HEK293 (cell line): ENCODE results near the gene CDC37.

ENCODE experiments used
- BCL11A ChIP-seq: fragments of 450-650 bp; formaldehyde crosslinking; IDR thresholded peaks from 2 replicates; pipeline ENCODE4 v1.5.1; 2016; ENCODE audit warnings: low read depth, missing biosample characterization, missing genetic modification characterization
- EGR2 ChIP-seq: fragments of 450-650 bp; formaldehyde crosslinking; IDR thresholded peaks from 2 replicates; pipeline ENCODE4 v1.5.1; 2016; ENCODE audit warnings: low read depth, missing biosample characterization, missing genetic modification characterization
- GLI4 ChIP-seq: fragments of 450-650 bp; formaldehyde crosslinking; IDR thresholded peaks from 2 replicates; pipeline ENCODE4 v1.5.1; 2016; ENCODE audit warnings: missing biosample characterization, missing genetic modification characterization
- GLIS2 ChIP-seq: fragments of 450-650 bp; formaldehyde crosslinking; IDR thresholded peaks from 2 replicates; pipeline ENCODE4 v1.5.1; 2016; ENCODE audit warnings: missing biosample characterization, missing genetic modification characterization
- KLF16 ChIP-seq: fragments of 450-650 bp; formaldehyde crosslinking; IDR thresholded peaks from 2 replicates; pipeline ENCODE4 v1.5.1; 2017; ENCODE audit warnings: missing biosample characterization, missing genetic modification characterization
- KLF7 ChIP-seq: fragments of 450-650 bp; formaldehyde crosslinking; IDR thresholded peaks from 2 replicates; pipeline ENCODE4 v1.5.1; 2016; ENCODE audit warnings: missing biosample characterization, missing genetic modification characterization, borderline replicate concordance
- KLF9 ChIP-seq: fragments of 450-650 bp; formaldehyde crosslinking; IDR thresholded peaks from 2 replicates; pipeline ENCODE4 v1.5.1; 2016; ENCODE audit warnings: missing biosample characterization, missing genetic modification characterization, low read depth
- PRDM1 ChIP-seq: fragments of 450-650 bp; formaldehyde crosslinking; IDR thresholded peaks from 2 replicates; pipeline ENCODE4; 2016; ENCODE audit warnings: missing biosample characterization, missing genetic modification characterization
- SP2 ChIP-seq: fragments of 450-650 bp; formaldehyde crosslinking; IDR thresholded peaks from 2 replicates; pipeline ENCODE4 v1.5.1; 2016; ENCODE audit warnings: missing biosample characterization, missing genetic modification characterization
- TSHZ1 ChIP-seq: fragments of 450-650 bp; formaldehyde crosslinking; IDR thresholded peaks from 2 replicates; pipeline ENCODE4 v1.5.1; 2016; ENCODE audit warnings: missing biosample characterization, missing genetic modification characterization, borderline replicate concordance
- WT1 ChIP-seq: fragments of 450-650 bp; formaldehyde crosslinking; IDR thresholded peaks from 2 replicates; pipeline ENCODE4 v1.5.1; 2016; ENCODE audit warnings: missing biosample characterization, missing genetic modification characterization
- ZBTB1 ChIP-seq: fragments of 450-650 bp; formaldehyde crosslinking; IDR thresholded peaks from 2 replicates; pipeline ENCODE4 v1.5.1; 2016; ENCODE audit warnings: missing biosample characterization, missing genetic modification characterization
- ZBTB7A ChIP-seq: fragments of 450-650 bp; formaldehyde crosslinking; IDR thresholded peaks from 2 replicates; pipeline ENCODE4 v1.5.1; 2016; ENCODE audit warnings: low read depth, missing biosample characterization, missing genetic modification characterization
- ZFP37 ChIP-seq: fragments of 450-650 bp; formaldehyde crosslinking; IDR thresholded peaks from 2 replicates; pipeline ENCODE4 v1.5.1; 2016; ENCODE audit warnings: missing biosample characterization, missing genetic modification characterization
- ZNF16 ChIP-seq: fragments of 450-650 bp; formaldehyde crosslinking; IDR thresholded peaks from 2 replicates; pipeline ENCODE4 v1.5.1; 2016; ENCODE audit warnings: low read depth, missing biosample characterization, missing genetic modification characterization
- ZNF202 ChIP-seq: fragments of 450-650 bp; formaldehyde crosslinking; IDR thresholded peaks from 2 replicates; pipeline ENCODE4 v1.5.1; 2016; ENCODE audit warnings: missing biosample characterization, missing genetic modification characterization, borderline replicate concordance
- ZNF214 ChIP-seq: fragments of 450-650 bp; formaldehyde crosslinking; IDR thresholded peaks from 2 replicates; pipeline ENCODE4 v1.5.1; 2017; ENCODE audit warnings: missing biosample characterization, mild to moderate bottlenecking, missing genetic modification characterization, borderline replicate concordance
- ZNF24 ChIP-seq: fragments of 450-650 bp; formaldehyde crosslinking; IDR thresholded peaks from 2 replicates; pipeline ENCODE4 v1.5.1; 2016; ENCODE audit warnings: missing biosample characterization, missing genetic modification characterization
- ZNF366 ChIP-seq: fragments of 450-650 bp; formaldehyde crosslinking; conservative IDR thresholded peaks from 2 replicates; pipeline ENCODE4 v1.5.1; 2016; ENCODE audit warnings: missing biosample characterization, missing genetic modification characterization
- ZNF391 ChIP-seq: fragments of 450-650 bp; formaldehyde crosslinking; IDR thresholded peaks from 2 replicates; pipeline ENCODE4 v1.5.1; 2016; ENCODE audit warnings: low read depth, missing biosample characterization, missing genetic modification characterization, borderline replicate concordance
- ZNF473 ChIP-seq: fragments of 450-650 bp; formaldehyde crosslinking; IDR thresholded peaks from 2 replicates; pipeline ENCODE4 v1.5.1; 2017; ENCODE audit warnings: missing biosample characterization, missing genetic modification characterization
- ZNF48 ChIP-seq: fragments of 450-650 bp; formaldehyde crosslinking; IDR thresholded peaks from 2 replicates; pipeline ENCODE4 v1.5.1; 2016; ENCODE audit warnings: missing biosample characterization, missing genetic modification characterization
- ZNF501 ChIP-seq: fragments of 450-650 bp; formaldehyde crosslinking; IDR thresholded peaks from 2 replicates; pipeline ENCODE4 v1.5.1; 2016; ENCODE audit warnings: missing biosample characterization, missing genetic modification characterization
- ZNF529 ChIP-seq: fragments of 450-650 bp; formaldehyde crosslinking; IDR thresholded peaks from 2 replicates; pipeline ENCODE4 v1.5.1; 2017; ENCODE audit warnings: missing genetic modification characterization, missing biosample characterization; ENCODE audit not compliant: insufficient replicate concordance
- ZNF561 ChIP-seq: fragments of 450-650 bp; IDR thresholded peaks from 2 replicates; pipeline ENCODE4 v1.5.1; 2018; ENCODE audit warnings: missing biosample characterization, missing genetic modification characterization, borderline replicate concordance
- ZNF600 ChIP-seq: fragments of 450-650 bp; formaldehyde crosslinking; IDR thresholded peaks from 2 replicates; pipeline ENCODE4 v1.5.1; 2016; ENCODE audit warnings: missing biosample characterization, missing genetic modification characterization
- ZNF654 ChIP-seq: fragments of 450-650 bp; formaldehyde crosslinking; IDR thresholded peaks from 2 replicates; pipeline ENCODE4 v1.5.1; 2016; ENCODE audit warnings: low read depth, missing biosample characterization, missing genetic modification characterization
- ZNF658 ChIP-seq: fragments of 450-650 bp; formaldehyde crosslinking; IDR thresholded peaks from 2 replicates; pipeline ENCODE4; 2016; ENCODE audit warnings: missing biosample characterization, missing genetic modification characterization
- ZNF701 ChIP-seq: fragments of 450-650 bp; formaldehyde crosslinking; IDR thresholded peaks from 2 replicates; pipeline ENCODE4 v1.5.1; 2016; ENCODE audit warnings: missing biosample characterization, missing genetic modification characterization
- ZNF777 ChIP-seq: fragments of 450-650 bp; formaldehyde crosslinking; IDR thresholded peaks from 2 replicates; pipeline ENCODE4 v1.5.1; 2017; ENCODE audit warnings: missing biosample characterization, missing genetic modification characterization, borderline replicate concordance
- ZSCAN23 ChIP-seq: fragments of 450-650 bp; formaldehyde crosslinking; IDR thresholded peaks from 2 replicates; pipeline ENCODE4 v1.5.1; 2016; ENCODE audit warnings: missing biosample characterization, missing genetic modification characterization
- TF ChIP-seq, protein P1 (sequence below): fragments of 450-650 bp; formaldehyde crosslinking; conservative IDR thresholded peaks from 2 replicates; pipeline ENCODE4 v1.5.1; 2016; ENCODE audit warnings: low read depth, missing biosample characterization, missing genetic modification characterization
- TF ChIP-seq, protein P2 (sequence below): fragments of 450-650 bp; IDR thresholded peaks from 2 replicates; pipeline ENCODE4 v1.5.1; 2018; ENCODE audit warnings: missing biosample characterization, mild to moderate bottlenecking, missing genetic modification characterization

Gene CDC37

DNA sequence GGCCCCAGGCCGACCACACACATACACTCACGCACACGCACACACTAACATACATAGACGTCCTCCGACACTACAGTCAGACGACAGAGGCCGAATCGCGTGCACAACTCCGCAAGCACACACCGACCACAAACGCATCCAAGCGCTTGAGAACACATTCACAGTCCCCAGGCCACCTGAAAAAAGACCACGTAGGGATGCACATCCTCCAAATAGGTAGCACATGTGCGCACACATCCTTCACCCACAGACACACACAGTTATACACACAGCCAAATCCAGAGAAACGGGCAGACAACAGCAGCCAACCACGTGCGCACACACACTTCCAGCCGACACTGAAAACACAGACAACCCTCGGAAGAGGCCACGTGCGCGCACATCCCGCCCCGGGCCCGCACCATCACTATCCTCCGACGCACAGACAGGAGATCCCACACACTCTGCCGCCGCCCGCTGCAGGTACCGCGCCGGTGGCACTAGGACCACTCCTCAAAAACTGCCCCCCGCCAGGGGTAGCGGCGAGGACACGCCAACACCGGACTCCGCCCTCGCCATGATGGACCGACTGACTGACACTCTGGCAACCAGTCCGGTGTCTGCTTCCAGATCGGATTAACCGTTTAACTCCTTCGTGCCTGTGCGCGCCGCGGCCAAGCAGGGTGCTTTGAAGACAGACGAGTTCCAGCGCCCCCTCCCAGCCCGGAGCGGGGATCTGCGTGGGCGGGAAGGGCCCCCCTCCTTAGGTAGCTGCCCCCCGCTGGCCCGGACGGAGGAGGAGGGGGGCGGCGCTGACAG lies 16.5 kb upstream of the CDC37 start (continued):
- TF ChIP-seq ZNF473 (tag by site-specific recombination) (no peak), ZNF658 (tag by site-specific recombination) (no peak), ZNF16 (no peak), ZNF391 (tag by site-specific recombination) (peak; percentile 83; the same call in 1 of the 2 replicates), ZNF654 (tag by site-specific recombination) (no peak), BCL11A (tag by site-specific recombination) (peak; percentile 26; the same call in 1 of the 2 replicates), SP2 (tag by site-specific recombination) (peak; percentile 84), ZNF501 (tag by site-specific recombination) (peak; percentile 69; the same call in 1 of the 2 replicates), ZNF366 (peak; percentile 81), KLF16 (tag by site-specific recombination) (peak; percentile 91), ZNF202 (tag by site-specific recombination) (no peak), ZNF48 (no peak), ZNF777 (tag by site-specific recombination) (peak; percentile 92), ZNF214 (tag by site-specific recombination) (no peak), ZBTB1 (tag by site-specific recombination) (peak; percentile 84), WT1 (tag by site-specific recombination) (peak; percentile 63), ZNF701 (no peak), GLIS2 (tag by site-specific recombination) (peak; percentile 2; the same call in 1 of the 2 replicates), ZNF529 (no peak), PRDM1 (no peak), TSHZ1 (tag by site-specific recombination) (peak; percentile 83), EGR2 (tag by site-specific recombination) (peak; percentile 67), ZSCAN23 (peak; percentile 38), KLF7 (peak; percentile 67; the same call in 1 of the 2 replicates), ZNF24 (peak; percentile 66; the same call in 1 of the 2 replicates), ZBTB7A (tag by site-specific recombination) (peak; percentile 87), ZNF600 (tag by site-specific recombination) (peak; percentile 93), KLF9 (tag by site-specific recombination) (peak; percentile 74), ZFP37 (tag by site-specific recombination) (no peak; the same call in 1 of the 2 replicates), ZNF561 (tag by site-specific recombination) (peak; percentile 17; the same call in 1 of the 2 replicates), GLI4 (tag by site-specific recombination) (no peak)
- TF ChIP-seq, protein P1, sequence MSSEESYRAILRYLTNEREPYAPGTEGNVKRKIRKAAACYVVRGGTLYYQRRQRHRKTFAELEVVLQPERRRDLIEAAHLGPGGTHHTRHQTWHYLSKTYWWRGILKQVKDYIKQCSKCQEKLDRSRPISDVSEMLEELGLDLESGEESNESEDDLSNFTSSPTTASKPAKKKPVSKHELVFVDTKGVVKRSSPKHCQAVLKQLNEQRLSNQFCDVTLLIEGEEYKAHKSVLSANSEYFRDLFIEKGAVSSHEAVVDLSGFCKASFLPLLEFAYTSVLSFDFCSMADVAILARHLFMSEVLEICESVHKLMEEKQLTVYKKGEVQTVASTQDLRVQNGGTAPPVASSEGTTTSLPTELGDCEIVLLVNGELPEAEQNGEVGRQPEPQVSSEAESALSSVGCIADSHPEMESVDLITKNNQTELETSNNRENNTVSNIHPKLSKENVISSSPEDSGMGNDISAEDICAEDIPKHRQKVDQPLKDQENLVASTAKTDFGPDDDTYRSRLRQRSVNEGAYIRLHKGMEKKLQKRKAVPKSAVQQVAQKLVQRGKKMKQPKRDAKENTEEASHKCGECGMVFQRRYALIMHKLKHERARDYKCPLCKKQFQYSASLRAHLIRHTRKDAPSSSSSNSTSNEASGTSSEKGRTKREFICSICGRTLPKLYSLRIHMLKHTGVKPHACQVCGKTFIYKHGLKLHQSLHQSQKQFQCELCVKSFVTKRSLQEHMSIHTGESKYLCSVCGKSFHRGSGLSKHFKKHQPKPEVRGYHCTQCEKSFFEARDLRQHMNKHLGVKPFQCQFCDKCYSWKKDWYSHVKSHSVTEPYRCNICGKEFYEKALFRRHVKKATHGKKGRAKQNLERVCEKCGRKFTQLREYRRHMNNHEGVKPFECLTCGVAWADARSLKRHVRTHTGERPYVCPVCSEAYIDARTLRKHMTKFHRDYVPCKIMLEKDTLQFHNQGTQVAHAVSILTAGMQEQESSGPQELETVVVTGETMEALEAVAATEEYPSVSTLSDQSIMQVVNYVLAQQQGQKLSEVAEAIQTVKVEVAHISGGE (tag by site-specific recombination) = no peak; the same call in none of the 2 replicates
- TF ChIP-seq, protein P2, sequence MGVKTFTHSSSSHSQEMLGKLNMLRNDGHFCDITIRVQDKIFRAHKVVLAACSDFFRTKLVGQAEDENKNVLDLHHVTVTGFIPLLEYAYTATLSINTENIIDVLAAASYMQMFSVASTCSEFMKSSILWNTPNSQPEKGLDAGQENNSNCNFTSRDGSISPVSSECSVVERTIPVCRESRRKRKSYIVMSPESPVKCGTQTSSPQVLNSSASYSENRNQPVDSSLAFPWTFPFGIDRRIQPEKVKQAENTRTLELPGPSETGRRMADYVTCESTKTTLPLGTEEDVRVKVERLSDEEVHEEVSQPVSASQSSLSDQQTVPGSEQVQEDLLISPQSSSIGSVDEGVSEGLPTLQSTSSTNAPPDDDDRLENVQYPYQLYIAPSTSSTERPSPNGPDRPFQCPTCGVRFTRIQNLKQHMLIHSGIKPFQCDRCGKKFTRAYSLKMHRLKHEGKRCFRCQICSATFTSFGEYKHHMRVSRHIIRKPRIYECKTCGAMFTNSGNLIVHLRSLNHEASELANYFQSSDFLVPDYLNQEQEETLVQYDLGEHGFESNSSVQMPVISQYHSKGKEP (tag by site-specific recombination) = peak; percentile 5; the same call in 1 of the 2 replicates
